Upper lobe of left lung (tissue), 6 donors: ENCODE measurements around the gene CFAP57. TPM values are rescaled to one million over a fixed set of nuclear protein-coding genes. Genes with fewer than 3 reads are reported as not detected.
A peak's percentile ranks its signal among the peaks of the same experiment; 100 is the strongest.

ENCODE experiments used
- ATAC-seq, 2 donors: fragments of 200-7000 bp; cut with Tn5 transposase; one replicate each; pipeline ENCODE4 v1.9.1; 2022; ENCODE audit warnings: mild to moderate bottlenecking in 2 of 2, moderate library complexity in 2 of 2; ENCODE audit not compliant: low FRiP score in 2 of 2
- DNase-seq, 2 donors: peaks; one replicate each; pipeline ENCODE4 v3.0.0-alpha.2; 2019 to 2020
- H3K27ac ChIP-seq, 4 donors: fragments of 200-600 bp; sonication (generic); one replicate each; pipeline ENCODE4 v1.5.1; 2016 to 2019
- H3K27me3 ChIP-seq, 4 donors: fragments of 200-600 bp; sonication (generic); one replicate each; pipeline ENCODE4 v1.5.1; 2017 to 2019
- H3K36me3 ChIP-seq, 4 donors: fragments of 200-600 bp; sonication (generic); one replicate each; pipeline ENCODE4 v1.5.1; 2016 to 2019
- H3K4me1 ChIP-seq, 4 donors: fragments of 200-600 bp; sonication (generic); one replicate each; pipeline ENCODE4 v1.5.1; 2018 to 2019
- H3K4me3 ChIP-seq, 4 donors: fragments of 200-600 bp; sonication (generic); one replicate each; pipeline ENCODE4 v1.5.1; 2017 to 2019; ENCODE audit warnings: mild to moderate bottlenecking in 2 of 4, moderate library complexity in 1 of 4
- H3K9me3 ChIP-seq, 4 donors: fragments of 200-600 bp; sonication (generic); one replicate each; pipeline ENCODE4 v1.5.1; 2018 to 2019
- CTCF ChIP-seq, 6 experiments: fragments of 450-650 bp in 4 of 6; fragments of 200-600 bp in 2 of 6; sonication (generic) in 2 of 6; IDR thresholded peaks; one replicate each; pipeline ENCODE4 v1.5.1; 2016 to 2019; ENCODE audit warnings: antibody characterized with exemption in 6 of 6
- EP300 ChIP-seq, 4 donors: sonication (generic); formaldehyde crosslinking; IDR thresholded peaks; one replicate each; pipeline ENCODE4 v1.5.1; 2017; ENCODE audit warnings: antibody characterized with exemption in 4 of 4, control low read depth in 2 of 4
- POLR2A ChIP-seq, 4 donors: fragments of 450-650 bp; IDR thresholded peaks; one replicate each; pipeline ENCODE4 v1.5.1; 2016 to 2017; ENCODE audit warnings: antibody characterized with exemption in 4 of 4, mild to moderate bottlenecking in 2 of 4
- POLR2AphosphoS5 ChIP-seq, 2 donors: sonication (generic); formaldehyde crosslinking; IDR thresholded peaks; one replicate each; pipeline ENCODE4 v1.5.1; 2017; ENCODE audit warnings: antibody characterized with exemption in 2 of 2
- WGBS, 2 donors: methylation state at CpG; one replicate each; pipeline ENCODE4 v1.1.5; 2017 to 2018; 5-methylcytosine and 5-hydroxymethylcytosine counted together
- total RNA-seq, 6 donors: library from RNA; depleted of rRNA in 4 of 6; stranded (reverse); fragments of >200 nt in 4 of 6; gene quantifications; one replicate each; pipeline versions ENCODE4 v1.1.0 to v1.2.1, GENCODE V29; 2016 to 2021
- donor health status: DM: no; HTN: no; CAD: no; lungs with moderate emphysema.
- donor health status: DM: no; HTN: yes; CAD: no; lungs with severe emphysema.

Gene CFAP57
- total RNA-seq, 6 donors from 2014 or later: 0.37 to 23.1 (median 3.7) TPM

GRCh38 chr1:43256675-43257570 is 84.8 kb downstream of the CFAP57 start:
- Histone ChIP-seq H3K27me3 (no peaks in the 10 kb centered on the region), H3K4me1 (peaks cover 0 to 16% (median 6%) of the 10 kb centered on the region in 4 donors), H3K27ac (peak overlapping the region in 3 of 4 donors; percentile 40 to 67 (median 63)), H3K4me3 (no peak overlapping the region), H3K36me3 (no peaks in the 10 kb centered on the region), H3K9me3 (no peaks in the 10 kb centered on the region)
- ATAC-seq: peak; percentile 53 to 87
- TF ChIP-seq POLR2A (IDR thresholded peaks at IDR 0.05): no peak
- no peak for TF ChIP-seq CTCF (IDR thresholded peaks at IDR 0.05)
- peak in 1 of 2 donors; percentile 17 for TF ChIP-seq POLR2AphosphoS5 (IDR thresholded peaks at IDR 0.05)
- peak in 1 of 4 donors; percentile 27 for TF ChIP-seq EP300 (IDR thresholded peaks at IDR 0.05)
- DNase-seq: peak in 1 of 2 donors; percentile 90
- WGBS, 2 donors: 71 to 73% methylated on average over 8 of the region's 8 CpGs

- H3K36me3 ChIP-seq: no peaks in the 10 kb centered on the region
- peaks cover 0 to 16% (median 6%) of the 10 kb centered on the region in 4 donors for H3K4me1 ChIP-seq
- 69 to 76% methylated on average over 3 of the region's 3 CpGs for WGBS, 2 donors
- TF ChIP-seq CTCF (IDR thresholded peaks at IDR 0.05) (no peak), POLR2A (IDR thresholded peaks at IDR 0.05) (no peak), EP300 (IDR thresholded peaks at IDR 0.05) (no peak), POLR2AphosphoS5 (IDR thresholded peaks at IDR 0.05) (no peak)
- H3K9me3 ChIP-seq: no peaks in the 10 kb centered on the region
- peak overlapping the region in 2 of 4 donors; percentile 63 to 67 for H3K27ac ChIP-seq
- no peak overlapping the region for H3K4me3 ChIP-seq
- no peaks in the 10 kb centered on the region for H3K27me3 ChIP-seq
- ATAC-seq: no peak
- no peak for DNase-seq
Observed at GRCh38 chr1:43258370-43258769, 86.2 kb downstream of the CFAP57 start.

GRCh38 chr1:43265431-43265830 is 93.3 kb downstream of the CFAP57 start:
- Histone ChIP-seq H3K9me3 (no peaks in the 10 kb centered on the region), H3K36me3 (no peaks in the 10 kb centered on the region), H3K4me1 (peaks cover 2 to 22% (median 13%) of the 10 kb centered on the region in 4 donors), H3K27ac (no peak overlapping the region), H3K4me3 (no peak overlapping the region), H3K27me3 (no peaks in the 10 kb centered on the region)
- TF ChIP-seq CTCF (IDR thresholded peaks at IDR 0.05) (no peak), EP300 (IDR thresholded peaks at IDR 0.05) (no peak), POLR2AphosphoS5 (IDR thresholded peaks at IDR 0.05) (no peak), POLR2A (IDR thresholded peaks at IDR 0.05) (no peak)
- no peak for ATAC-seq
- 67 to 72% methylated on average over 4 of the region's 4 CpGs for WGBS, 2 donors
- DNase-seq: no peak

- Histone ChIP-seq H3K36me3 (no peaks in the 10 kb centered on the region), H3K9me3 (no peaks in the 10 kb centered on the region), H3K27ac (peak overlapping the region in 2 of 4 donors; percentile 70 to 77), H3K4me3 (no peak overlapping the region), H3K27me3 (no peaks in the 10 kb centered on the region), H3K4me1 (peaks cover 16 to 37% (median 25%) of the 10 kb centered on the region in 4 donors)
- TF ChIP-seq POLR2A (IDR thresholded peaks at IDR 0.05) (no peak), EP300 (IDR thresholded peaks at IDR 0.05) (no peak), POLR2AphosphoS5 (IDR thresholded peaks at IDR 0.05) (no peak), CTCF (IDR thresholded peaks at IDR 0.05) (no peak)
- ATAC-seq (no peak), DNase-seq (no peak)
- 86 to 100% methylated on average over 1 of the region's 1 CpG for WGBS, 2 donors
Observed at GRCh38 chr1:43266881-43267280, 94.8 kb downstream of the CFAP57 start.
